ENCODE data around the gene PPP1R9A. TPM values are rescaled to one million over a fixed set of nuclear protein-coding genes. Genes with fewer than 3 reads are reported as not detected.

Gene PPP1R9A
- total and polyA plus RNA-seq, 10 of the 15 experiments (the other 5 are each of a cell fraction or from before 2014, with no cell fraction given) = 0.04 to 0.12 TPM; not detected in 8

DNA sequence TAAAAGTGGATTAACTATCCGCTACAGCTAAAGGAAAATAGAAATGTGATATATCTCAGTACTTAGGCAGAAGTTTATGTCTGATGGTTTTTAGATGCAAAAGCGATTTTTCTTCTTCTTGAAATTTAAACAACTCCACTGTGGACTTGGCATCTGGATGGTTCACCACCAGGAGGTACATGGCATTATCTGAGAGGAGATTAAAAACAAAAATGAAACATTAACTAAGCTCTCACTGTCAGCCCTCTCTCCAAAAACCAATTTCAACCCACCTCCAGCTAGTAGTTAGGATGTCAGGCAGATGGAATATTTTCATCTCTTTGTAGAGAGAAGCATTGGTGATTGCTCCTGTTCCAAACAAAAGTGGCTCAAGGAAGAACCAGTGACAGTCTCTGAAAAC is 404.0 kb downstream of the PPP1R9A start:
- 23% methylated on average over 2 of the region's 2 CpGs for WGBS (ENCODE audit: insufficient coverage, insufficient replicate concordance, low lambda C conversion rate, missing lambda C conversion rate)
- intact Hi-C loops (cut with micrococcal nuclease; ENCODE audit: unreplicated experiment) = no loop called here
- Histone ChIP-seq H3K9ac (ENCODE audit: control insufficient read depth, insufficient read depth, low read length) (no peak overlapping the region), H3K79me2 (ENCODE audit: control insufficient read depth, insufficient read depth, low read length) (no peaks in the 10 kb centered on the region), H3K9me3 (replicated peaks; ENCODE audit: control insufficient read depth, insufficient read depth, low read length) (no peaks in the 10 kb centered on the region), H4K20me1 (ENCODE audit: control insufficient read depth, insufficient read depth) (no peaks in the 10 kb centered on the region), H3K4me1 (ENCODE audit: control insufficient read depth, insufficient read depth, low read length) (no peaks in the 10 kb centered on the region), H3K4me2 (ENCODE audit: control insufficient read depth, insufficient read depth) (no peak overlapping the region), H2AFZ (ENCODE audit: control insufficient read depth, low read depth, low read length) (no peak overlapping the region), H3K4me3 (no peak overlapping the region), H3K27ac (ENCODE audit: control insufficient read depth, insufficient read depth) (no peak overlapping the region), H3K36me3 (ENCODE audit: control insufficient read depth in 2 of 2, insufficient read depth in 2 of 2, low read length in 1 of 2) (no peaks in the 10 kb centered on the region), H3K27me3 (replicated peaks in 1 of 2; ENCODE audit: control insufficient read depth in 2 of 2, insufficient read depth in 2 of 2, low read length in 1 of 2) (no peaks in the 10 kb centered on the region)
- ATAC-seq (no peak), DNase-seq (ENCODE audit: low read depth, low spot score) (no peak), FAIRE-seq (no peak)
- TF ChIP-seq BCL11A (IDR thresholded peaks at IDR 0.05; ENCODE audit: low read depth, low read length) (no peak), LARP7 (IDR thresholded peaks at IDR 0.05) (no peak), PAX5 (IDR thresholded peaks at IDR 0.05; ENCODE audit: borderline replicate concordance, low read depth, low read length) (no peak), GATAD2B (conservative IDR thresholded peaks at IDR 0.05; ENCODE audit: low read depth) (no peak), SUZ12 (IDR thresholded peaks at IDR 0.05; ENCODE audit: unreplicated experiment) (no peak), ATF7 (IDR thresholded peaks at IDR 0.05; ENCODE audit: low read depth) (no peak), CHD2 (IDR thresholded peaks at IDR 0.05; ENCODE audit: borderline replicate concordance, low read depth, low read length) (no peak), SIN3A (IDR thresholded peaks at IDR 0.05; ENCODE audit: low read depth, low read length) (no peak), BHLHE40 (IDR thresholded peaks at IDR 0.05; ENCODE audit: borderline replicate concordance in 1 of 2, low read depth in 2 of 2, low read length in 1 of 2) (no peak), RB1 (IDR thresholded peaks at IDR 0.05; ENCODE audit: borderline replicate concordance) (no peak), NBN (IDR thresholded peaks at IDR 0.05) (no peak), STAT1 (conservative IDR thresholded peaks at IDR 0.05) (no peak), MEF2B (IDR thresholded peaks at IDR 0.05; ENCODE audit: partially characterized antibody, poor library complexity, severe bottlenecking) (no peak), SREBF2 (IDR thresholded peaks at IDR 0.05; ENCODE audit: low read length) (no peak)
- TF ChIP-seq, protein P1, sequence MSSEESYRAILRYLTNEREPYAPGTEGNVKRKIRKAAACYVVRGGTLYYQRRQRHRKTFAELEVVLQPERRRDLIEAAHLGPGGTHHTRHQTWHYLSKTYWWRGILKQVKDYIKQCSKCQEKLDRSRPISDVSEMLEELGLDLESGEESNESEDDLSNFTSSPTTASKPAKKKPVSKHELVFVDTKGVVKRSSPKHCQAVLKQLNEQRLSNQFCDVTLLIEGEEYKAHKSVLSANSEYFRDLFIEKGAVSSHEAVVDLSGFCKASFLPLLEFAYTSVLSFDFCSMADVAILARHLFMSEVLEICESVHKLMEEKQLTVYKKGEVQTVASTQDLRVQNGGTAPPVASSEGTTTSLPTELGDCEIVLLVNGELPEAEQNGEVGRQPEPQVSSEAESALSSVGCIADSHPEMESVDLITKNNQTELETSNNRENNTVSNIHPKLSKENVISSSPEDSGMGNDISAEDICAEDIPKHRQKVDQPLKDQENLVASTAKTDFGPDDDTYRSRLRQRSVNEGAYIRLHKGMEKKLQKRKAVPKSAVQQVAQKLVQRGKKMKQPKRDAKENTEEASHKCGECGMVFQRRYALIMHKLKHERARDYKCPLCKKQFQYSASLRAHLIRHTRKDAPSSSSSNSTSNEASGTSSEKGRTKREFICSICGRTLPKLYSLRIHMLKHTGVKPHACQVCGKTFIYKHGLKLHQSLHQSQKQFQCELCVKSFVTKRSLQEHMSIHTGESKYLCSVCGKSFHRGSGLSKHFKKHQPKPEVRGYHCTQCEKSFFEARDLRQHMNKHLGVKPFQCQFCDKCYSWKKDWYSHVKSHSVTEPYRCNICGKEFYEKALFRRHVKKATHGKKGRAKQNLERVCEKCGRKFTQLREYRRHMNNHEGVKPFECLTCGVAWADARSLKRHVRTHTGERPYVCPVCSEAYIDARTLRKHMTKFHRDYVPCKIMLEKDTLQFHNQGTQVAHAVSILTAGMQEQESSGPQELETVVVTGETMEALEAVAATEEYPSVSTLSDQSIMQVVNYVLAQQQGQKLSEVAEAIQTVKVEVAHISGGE (CRISPR knock-in tag; IDR thresholded peaks at IDR 0.05) = no peak
- TF ChIP-seq, protein P2, sequence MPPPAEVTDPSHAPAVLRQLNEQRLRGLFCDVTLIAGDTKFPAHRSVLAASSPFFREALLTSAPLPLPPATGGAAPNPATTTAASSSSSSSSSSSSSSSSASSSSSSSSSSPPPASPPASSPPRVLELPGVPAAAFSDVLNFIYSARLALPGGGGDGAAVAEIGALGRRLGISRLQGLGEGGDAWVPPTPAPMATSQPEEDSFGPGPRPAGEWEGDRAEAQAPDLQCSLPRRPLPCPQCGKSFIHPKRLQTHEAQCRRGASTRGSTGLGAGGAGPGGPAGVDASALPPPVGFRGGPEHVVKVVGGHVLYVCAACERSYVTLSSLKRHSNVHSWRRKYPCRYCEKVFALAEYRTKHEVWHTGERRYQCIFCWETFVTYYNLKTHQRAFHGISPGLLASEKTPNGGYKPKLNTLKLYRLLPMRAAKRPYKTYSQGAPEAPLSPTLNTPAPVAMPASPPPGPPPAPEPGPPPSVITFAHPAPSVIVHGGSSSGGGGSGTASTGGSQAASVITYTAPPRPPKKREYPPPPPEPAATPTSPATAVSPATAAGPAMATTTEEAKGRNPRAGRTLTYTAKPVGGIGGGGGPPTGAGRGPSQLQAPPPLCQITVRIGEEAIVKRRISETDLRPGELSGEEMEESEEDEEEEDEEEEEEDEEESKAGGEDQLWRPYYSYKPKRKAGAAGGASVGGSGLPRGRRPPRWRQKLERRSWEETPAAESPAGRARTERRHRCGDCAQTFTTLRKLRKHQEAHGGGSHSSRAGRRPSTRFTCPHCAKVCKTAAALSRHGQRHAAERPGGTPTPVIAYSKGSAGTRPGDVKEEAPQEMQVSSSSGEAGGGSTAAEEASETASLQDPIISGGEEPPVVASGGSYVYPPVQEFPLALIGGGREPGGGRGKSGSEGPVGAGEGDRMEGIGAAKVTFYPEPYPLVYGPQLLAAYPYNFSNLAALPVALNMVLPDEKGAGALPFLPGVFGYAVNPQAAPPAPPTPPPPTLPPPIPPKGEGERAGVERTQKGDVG (CRISPR knock-in tag; IDR thresholded peaks at IDR 0.05) = no peak
- in situ Hi-C loops (cut with MboI) = no loop called here
- RAD21 ChIA-PET (ENCODE audit: unreplicated experiment) = interaction anchor here (1.2 to 1.8 kb wide), 3 partner anchors 11 to 165 kb away, joined by 3 to 4 read pairs (median 3); no protein-coding TSS in a partner anchor
- BruUV-seq (replicated peaks) = no TSS peak
- SMC1A ChIA-PET (ENCODE audit: uncharacterized antibody, unreplicated experiment) = interaction anchor here (1.3 to 2.4 kb wide), 3 partner anchors 12 to 32 kb away, joined by 4 to 5 read pairs (median 5); no protein-coding TSS in a partner anchor
- POLR2A ChIA-PET = no interaction called here
- CTCF ChIA-PET = interaction anchor here (1.1 to 2.4 kb wide), 3 partner anchors 11 to 165 kb away, joined by 3 to 6 read pairs (median 3); no protein-coding TSS in a partner anchor

Data from GM12878 (cell line).